Liver (tissue), 3 donors: ENCODE data around the gene ENTREP3.

Source experiments
- CTCF ChIP-seq: fragments of 150-350 bp; IDR thresholded peaks from 2 replicates; pipeline ENCODE4 v1.5.1; 2017; ENCODE audit warnings: improper control_type of control experiment, low read depth, low read length; ENCODE audit not compliant: missing input control
- FOXA2 ChIP-seq: IDR thresholded peaks from 2 replicates; pipeline ENCODE4 v1.6.1; 2016; ENCODE audit warnings: antibody characterized with exemption
- RXRA ChIP-seq, 2 donors: IDR thresholded peaks; 2 replicates each; pipeline ENCODE4 v1.6.1; 2017 to 2018; ENCODE audit warnings: antibody characterized with exemption in 2 of 2, mild to moderate bottlenecking in 1 of 2
- YY1 ChIP-seq: IDR thresholded peaks from 2 replicates; pipeline ENCODE4 v1.6.1; 2016; ENCODE audit warnings: antibody characterized with exemption, mild to moderate bottlenecking
- donor health status: healthy.
- donor health status: healthy.

GRCh38 chr1:155219592-155220031 lies 35.7 kb downstream of the ENTREP3 start:
- peak; percentile 87 for TF ChIP-seq YY1
- TF ChIP-seq RXRA (IDR thresholded peaks at IDR 0.05) = no peak
- TF ChIP-seq CTCF = no peak
- TF ChIP-seq FOXA2 = no peak
